ENCODE data around the gene C1GALT1. TPM values are rescaled to one million over a fixed set of nuclear protein-coding genes. Genes with fewer than 3 reads are reported as not detected.

The C1GALT1 gene
- total and polyA plus RNA-seq, 2 experiments from 2014 or later = 58.2 to 203 TPM

DNA sequence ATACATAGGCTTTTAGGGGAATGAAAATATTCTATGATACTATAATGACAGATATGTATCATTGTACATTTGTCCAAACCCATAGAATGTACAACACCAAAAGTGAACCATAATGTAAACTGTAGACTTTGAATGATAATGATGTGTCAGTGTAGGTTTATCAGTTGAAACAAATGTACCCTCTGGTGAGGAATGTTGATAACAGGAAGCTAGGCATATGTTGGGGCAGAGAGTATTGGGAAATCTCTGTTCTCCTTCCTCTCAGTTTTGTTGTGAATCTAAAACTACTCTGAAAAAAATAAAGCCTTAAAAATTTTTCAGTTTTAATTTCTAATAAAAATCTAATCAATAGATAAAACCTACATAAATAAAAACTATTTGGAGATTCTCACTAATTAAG is 36.9 kb downstream of the C1GALT1 start:
- Histone ChIP-seq H3F3A (replicated peaks; ENCODE audit: low read depth) (no peaks in the 10 kb centered on the region), H3K9me2 (ENCODE audit: insufficient read depth) (no peaks in the 10 kb centered on the region), H3K27me3 (ENCODE audit: insufficient read depth) (no peaks in the 10 kb centered on the region), H3K79me2 (replicated peaks; ENCODE audit: insufficient read depth) (peaks cover 100% of the 10 kb centered on the region), H3K27ac (ENCODE audit: low read depth) (no peak overlapping the region), H3K4me3 (no peak overlapping the region), H2AFZ (no peak overlapping the region), H3K36me3 (ENCODE audit: insufficient read depth) (no peaks in the 10 kb centered on the region), H3K4me2 (no peak overlapping the region), H3K4me1 (ENCODE audit: insufficient read depth) (peaks cover 26% of the 10 kb centered on the region), H4K20me1 (replicated peaks; ENCODE audit: insufficient read depth) (0 out of 2 replicates have a peak, but pooled peaks cover 6% of the 10 kb centered on the region)
- DNase-seq (ENCODE audit: low spot score) (no peak), ATAC-seq (no peak)
- Mint-ChIP-seq H3K4me1 (peaks cover 38% of the 10 kb centered on the region), H3K36me3 (ENCODE audit: low read depth) (peaks cover 54% of the 10 kb centered on the region), H3K4me3 (no peak overlapping the region), H3K27ac (no peak overlapping the region), H3K9me3 (no peaks in the 10 kb centered on the region), H3K27me3 (ENCODE audit: insufficient read depth, low read depth, poor library complexity) (peaks cover 2% of the 10 kb centered on the region)
- TF ChIP-seq, protein P1, sequence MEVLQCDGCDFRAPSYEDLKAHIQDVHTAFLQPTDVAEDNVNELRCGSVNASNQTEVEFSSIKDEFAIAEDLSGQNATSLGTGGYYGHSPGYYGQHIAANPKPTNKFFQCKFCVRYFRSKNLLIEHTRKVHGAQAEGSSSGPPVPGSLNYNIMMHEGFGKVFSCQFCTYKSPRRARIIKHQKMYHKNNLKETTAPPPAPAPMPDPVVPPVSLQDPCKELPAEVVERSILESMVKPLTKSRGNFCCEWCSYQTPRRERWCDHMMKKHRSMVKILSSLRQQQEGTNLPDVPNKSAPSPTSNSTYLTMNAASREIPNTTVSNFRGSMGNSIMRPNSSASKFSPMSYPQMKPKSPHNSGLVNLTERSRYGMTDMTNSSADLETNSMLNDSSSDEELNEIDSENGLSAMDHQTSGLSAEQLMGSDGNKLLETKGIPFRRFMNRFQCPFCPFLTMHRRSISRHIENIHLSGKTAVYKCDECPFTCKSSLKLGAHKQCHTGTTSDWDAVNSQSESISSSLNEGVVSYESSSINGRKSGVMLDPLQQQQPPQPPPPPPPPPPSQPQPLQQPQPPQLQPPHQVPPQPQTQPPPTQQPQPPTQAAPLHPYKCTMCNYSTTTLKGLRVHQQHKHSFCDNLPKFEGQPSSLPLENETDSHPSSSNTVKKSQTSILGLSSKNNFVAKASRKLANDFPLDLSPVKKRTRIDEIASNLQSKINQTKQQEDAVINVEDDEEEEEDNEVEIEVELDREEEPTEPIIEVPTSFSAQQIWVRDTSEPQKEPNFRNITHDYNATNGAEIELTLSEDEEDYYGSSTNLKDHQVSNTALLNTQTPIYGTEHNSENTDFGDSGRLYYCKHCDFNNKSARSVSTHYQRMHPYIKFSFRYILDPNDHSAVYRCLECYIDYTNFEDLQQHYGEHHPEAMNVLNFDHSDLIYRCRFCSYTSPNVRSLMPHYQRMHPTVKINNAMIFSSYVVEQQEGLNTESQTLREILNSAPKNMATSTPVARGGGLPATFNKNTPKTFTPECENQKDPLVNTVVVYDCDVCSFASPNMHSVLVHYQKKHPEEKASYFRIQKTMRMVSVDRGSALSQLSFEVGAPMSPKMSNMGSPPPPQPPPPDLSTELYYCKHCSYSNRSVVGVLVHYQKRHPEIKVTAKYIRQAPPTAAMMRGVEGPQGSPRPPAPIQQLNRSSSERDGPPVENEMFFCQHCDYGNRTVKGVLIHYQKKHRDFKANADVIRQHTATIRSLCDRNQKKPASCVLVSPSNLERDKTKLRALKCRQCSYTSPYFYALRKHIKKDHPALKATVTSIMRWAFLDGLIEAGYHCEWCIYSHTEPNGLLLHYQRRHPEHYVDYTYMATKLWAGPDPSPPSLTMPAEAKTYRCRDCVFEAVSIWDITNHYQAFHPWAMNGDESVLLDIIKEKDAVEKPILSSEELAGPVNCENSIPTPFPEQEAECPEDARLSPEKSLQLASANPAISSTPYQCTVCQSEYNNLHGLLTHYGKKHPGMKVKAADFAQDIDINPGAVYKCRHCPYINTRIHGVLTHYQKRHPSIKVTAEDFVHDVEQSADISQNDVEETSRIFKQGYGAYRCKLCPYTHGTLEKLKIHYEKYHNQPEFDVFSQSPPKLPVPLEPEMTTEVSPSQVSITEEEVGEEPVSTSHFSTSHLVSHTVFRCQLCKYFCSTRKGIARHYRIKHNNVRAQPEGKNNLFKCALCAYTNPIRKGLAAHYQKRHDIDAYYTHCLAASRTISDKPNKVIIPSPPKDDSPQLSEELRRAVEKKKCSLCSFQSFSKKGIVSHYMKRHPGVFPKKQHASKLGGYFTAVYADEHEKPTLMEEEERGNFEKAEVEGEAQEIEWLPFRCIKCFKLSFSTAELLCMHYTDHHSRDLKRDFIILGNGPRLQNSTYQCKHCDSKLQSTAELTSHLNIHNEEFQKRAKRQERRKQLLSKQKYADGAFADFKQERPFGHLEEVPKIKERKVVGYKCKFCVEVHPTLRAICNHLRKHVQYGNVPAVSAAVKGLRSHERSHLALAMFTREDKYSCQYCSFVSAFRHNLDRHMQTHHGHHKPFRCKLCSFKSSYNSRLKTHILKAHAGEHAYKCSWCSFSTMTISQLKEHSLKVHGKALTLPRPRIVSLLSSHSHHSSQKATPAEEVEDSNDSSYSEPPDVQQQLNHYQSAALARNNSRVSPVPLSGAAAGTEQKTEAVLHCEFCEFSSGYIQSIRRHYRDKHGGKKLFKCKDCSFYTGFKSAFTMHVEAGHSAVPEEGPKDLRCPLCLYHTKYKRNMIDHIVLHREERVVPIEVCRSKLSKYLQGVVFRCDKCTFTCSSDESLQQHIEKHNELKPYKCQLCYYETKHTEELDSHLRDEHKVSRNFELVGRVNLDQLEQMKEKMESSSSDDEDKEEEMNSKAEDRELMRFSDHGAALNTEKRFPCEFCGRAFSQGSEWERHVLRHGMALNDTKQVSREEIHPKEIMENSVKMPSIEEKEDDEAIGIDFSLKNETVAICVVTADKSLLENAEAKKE (CRISPR knock-in tag; IDR thresholded peaks at IDR 0.05) = no peak
- TF ChIP-seq, protein P2, sequence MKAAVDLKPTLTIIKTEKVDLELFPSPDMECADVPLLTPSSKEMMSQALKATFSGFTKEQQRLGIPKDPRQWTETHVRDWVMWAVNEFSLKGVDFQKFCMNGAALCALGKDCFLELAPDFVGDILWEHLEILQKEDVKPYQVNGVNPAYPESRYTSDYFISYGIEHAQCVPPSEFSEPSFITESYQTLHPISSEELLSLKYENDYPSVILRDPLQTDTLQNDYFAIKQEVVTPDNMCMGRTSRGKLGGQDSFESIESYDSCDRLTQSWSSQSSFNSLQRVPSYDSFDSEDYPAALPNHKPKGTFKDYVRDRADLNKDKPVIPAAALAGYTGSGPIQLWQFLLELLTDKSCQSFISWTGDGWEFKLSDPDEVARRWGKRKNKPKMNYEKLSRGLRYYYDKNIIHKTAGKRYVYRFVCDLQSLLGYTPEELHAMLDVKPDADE (IDR thresholded peaks at IDR 0.05) = no peak
- TF ChIP-seq, protein P3, sequence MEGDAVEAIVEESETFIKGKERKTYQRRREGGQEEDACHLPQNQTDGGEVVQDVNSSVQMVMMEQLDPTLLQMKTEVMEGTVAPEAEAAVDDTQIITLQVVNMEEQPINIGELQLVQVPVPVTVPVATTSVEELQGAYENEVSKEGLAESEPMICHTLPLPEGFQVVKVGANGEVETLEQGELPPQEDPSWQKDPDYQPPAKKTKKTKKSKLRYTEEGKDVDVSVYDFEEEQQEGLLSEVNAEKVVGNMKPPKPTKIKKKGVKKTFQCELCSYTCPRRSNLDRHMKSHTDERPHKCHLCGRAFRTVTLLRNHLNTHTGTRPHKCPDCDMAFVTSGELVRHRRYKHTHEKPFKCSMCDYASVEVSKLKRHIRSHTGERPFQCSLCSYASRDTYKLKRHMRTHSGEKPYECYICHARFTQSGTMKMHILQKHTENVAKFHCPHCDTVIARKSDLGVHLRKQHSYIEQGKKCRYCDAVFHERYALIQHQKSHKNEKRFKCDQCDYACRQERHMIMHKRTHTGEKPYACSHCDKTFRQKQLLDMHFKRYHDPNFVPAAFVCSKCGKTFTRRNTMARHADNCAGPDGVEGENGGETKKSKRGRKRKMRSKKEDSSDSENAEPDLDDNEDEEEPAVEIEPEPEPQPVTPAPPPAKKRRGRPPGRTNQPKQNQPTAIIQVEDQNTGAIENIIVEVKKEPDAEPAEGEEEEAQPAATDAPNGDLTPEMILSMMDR (conservative IDR thresholded peaks at IDR 0.05; ENCODE audit: low read depth in 2 of 2) = no peak
- TF ChIP-seq STAT1 (IDR thresholded peaks at IDR 0.05; ENCODE audit: unreplicated experiment) = no peak
